NOMO-1 (cell line): ENCODE data around the gene ITPKA.
"Not testable (repeated sequence)": the region's sequence is repeated elsewhere in the genome, so short reads cannot be mapped to it uniquely, and the experiment has no call there.

ENCODE experiments used
- DNase-seq, 2 experiments: peaks; one replicate each; lab custom pipeline; 2025; ENCODE audit not compliant: unreplicated experiment in 2 of 2; lab: John Stamatoyannopoulos, UW

ITPKA gene

GRCh38 chr15:41493205-41493901 is at the start of gene ITPKA:
Gene ITPKA (plus strand): TSS chr15:41493874. CDS start chr15:41493928, 54 bp downstream.
- peak; percentile 65 to 67 for DNase-seq

- no peak for DNase-seq
Observed at GRCh38 chr15:41445399-41445798, 48.3 kb upstream of the ITPKA start.

GRCh38 chr15:41462084-41462795 is 31.4 kb upstream of the ITPKA start:
- peak; percentile 33 to 68 for DNase-seq

- DNase-seq = no peak
Observed at GRCh38 chr15:41464889-41465580, 28.6 kb upstream of the ITPKA start.

- DNase-seq = peak; percentile 30 to 49
Observed at GRCh38 chr15:41465822-41466421, 27.8 kb upstream of the ITPKA start.

GRCh38 chr15:41466711-41467110 is 27.0 kb upstream of the ITPKA start:
- DNase-seq = no peak

- DNase-seq = not testable (repeated sequence)
Observed at GRCh38 chr15:41469644-41470043, 24.0 kb upstream of the ITPKA start.

GRCh38 chr15:41473418-41473817 is 20.3 kb upstream of the ITPKA start:
- DNase-seq = no peak

- DNase-seq = no peak
Observed at GRCh38 chr15:41474436-41474835, 19.2 kb upstream of the ITPKA start.

- DNase-seq = no peak
Observed at GRCh38 chr15:41474941-41475340, 18.7 kb upstream of the ITPKA start.

GRCh38 chr15:41476416-41477048 is 17.1 kb upstream of the ITPKA start:
- DNase-seq = no peak

GRCh38 chr15:41480396-41481140 is 13.1 kb upstream of the ITPKA start:
- DNase-seq = no peak

- DNase-seq = no peak
Observed at GRCh38 chr15:41482110-41482877, 11.4 kb upstream of the ITPKA start.

GRCh38 chr15:41483115-41483514 is 10.6 kb upstream of the ITPKA start:
- DNase-seq = no peak

GRCh38 chr15:41483519-41483918 is 10.2 kb upstream of the ITPKA start:
- no peak for DNase-seq

- DNase-seq = no peak
Observed at GRCh38 chr15:41484937-41485625, 8.6 kb upstream of the ITPKA start.

- no peak for DNase-seq
Observed at GRCh38 chr15:41486286-41486685, 7.4 kb upstream of the ITPKA start.

GRCh38 chr15:41487381-41487780 is 6.3 kb upstream of the ITPKA start:
- no peak for DNase-seq

GRCh38 chr15:41487802-41488201 is 5.9 kb upstream of the ITPKA start:
- no peak for DNase-seq
